Daoy (cell line): ENCODE results near the gene CPT1A. TPM values are rescaled to one million over a fixed set of nuclear protein-coding genes. Genes with fewer than 3 reads are reported as not detected.
"Not testable (repeated sequence)": the region's sequence is repeated elsewhere in the genome, so short reads cannot be mapped to it uniquely, and the experiment has no call there.

ENCODE experiments used
- DNase-seq: peaks from one replicate; pipeline ENCODE4 v3.0.0-alpha.2; 2015; ENCODE audit warnings: low read depth
- total RNA-seq: library from RNA; depleted of rRNA; stranded (reverse); fragments of >200 nt; shearing (Covaris generic); gene quantifications from 2 replicates; pipeline ENCODE4 v1.2.3, GENCODE V29; 2014; rRNA removed

The CPT1A gene
- 12.4 and 16.5 TPM in 2 replicates for total RNA-seq

DNA sequence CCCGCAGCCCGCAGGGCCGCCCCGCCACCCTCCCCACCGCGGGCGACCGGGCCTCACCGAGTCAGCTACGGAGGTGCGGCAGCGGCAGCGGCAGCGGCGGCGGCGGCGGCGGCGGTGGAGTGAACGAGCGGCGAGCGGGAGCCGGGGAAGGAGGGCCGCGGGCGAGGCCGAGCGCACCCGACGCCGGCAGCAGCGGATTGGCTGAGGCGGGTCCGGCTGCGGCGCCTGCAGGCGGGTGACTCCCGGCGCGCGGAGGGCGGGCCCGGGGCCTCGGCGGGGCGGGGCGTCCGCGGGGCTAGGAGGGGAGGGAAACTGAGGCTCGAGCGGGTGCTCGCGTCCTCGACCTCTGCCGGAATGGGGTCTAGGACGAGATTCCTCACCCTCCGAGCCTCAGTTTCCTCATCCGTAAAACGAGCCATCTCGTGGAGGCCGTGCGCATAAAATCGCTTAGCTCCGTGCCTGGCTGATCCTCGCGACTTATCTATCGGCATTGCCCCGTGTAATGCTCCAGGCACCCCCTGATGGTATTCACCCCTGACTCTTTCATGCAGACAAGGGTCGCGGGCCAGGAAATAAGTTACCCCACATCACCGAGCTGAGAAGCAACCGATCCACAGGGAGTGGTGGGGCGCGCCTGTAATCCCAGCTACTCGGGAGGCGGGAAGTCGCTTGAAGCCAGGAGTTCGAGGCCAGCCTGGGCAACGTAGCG lies at the start of gene CPT1A:
CPT1A (minus strand) TSS at position 199 of the 709 bp plus-strand sequence. CDS start 26,442 bp downstream, outside the sequence.
- DNase-seq: peak; percentile 88

DNA sequence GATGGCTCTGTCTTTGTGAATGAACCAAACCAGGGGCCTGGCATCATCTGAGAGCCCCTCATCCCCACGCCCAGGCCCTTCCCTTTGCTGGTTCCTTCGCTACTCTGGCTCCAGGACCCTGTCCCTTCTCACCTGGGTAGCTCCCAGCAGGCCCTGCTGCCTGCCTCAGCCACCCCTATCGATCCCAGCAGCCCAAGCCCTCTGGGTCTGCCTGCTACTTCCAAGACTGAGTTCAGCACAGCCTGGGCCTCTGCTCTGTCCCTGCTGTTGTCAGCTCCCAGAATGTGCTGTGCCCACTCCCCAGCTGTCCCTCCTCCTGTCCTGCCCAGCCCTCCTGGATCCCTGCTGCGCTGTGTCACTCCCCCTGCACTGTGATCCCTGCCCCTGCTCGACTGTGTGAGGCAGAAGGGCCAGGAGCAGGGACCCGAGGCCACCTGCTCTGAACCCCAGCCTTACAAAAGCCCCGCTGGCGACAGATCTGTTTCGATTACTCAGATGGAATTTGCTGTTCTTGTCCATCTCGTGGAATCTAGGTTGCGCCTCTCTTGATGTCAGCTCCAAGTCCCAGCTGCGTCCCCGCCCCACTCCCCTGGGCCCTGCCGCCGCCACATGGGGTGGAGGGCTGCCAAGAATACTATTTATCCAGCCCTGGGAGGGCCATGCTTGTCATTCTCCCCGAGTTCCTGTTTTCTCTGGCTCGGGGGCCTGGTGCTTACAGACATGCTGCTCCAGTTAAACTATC lies 48.9 kb upstream of the CPT1A start:
- peak; percentile 88 for DNase-seq

DNA sequence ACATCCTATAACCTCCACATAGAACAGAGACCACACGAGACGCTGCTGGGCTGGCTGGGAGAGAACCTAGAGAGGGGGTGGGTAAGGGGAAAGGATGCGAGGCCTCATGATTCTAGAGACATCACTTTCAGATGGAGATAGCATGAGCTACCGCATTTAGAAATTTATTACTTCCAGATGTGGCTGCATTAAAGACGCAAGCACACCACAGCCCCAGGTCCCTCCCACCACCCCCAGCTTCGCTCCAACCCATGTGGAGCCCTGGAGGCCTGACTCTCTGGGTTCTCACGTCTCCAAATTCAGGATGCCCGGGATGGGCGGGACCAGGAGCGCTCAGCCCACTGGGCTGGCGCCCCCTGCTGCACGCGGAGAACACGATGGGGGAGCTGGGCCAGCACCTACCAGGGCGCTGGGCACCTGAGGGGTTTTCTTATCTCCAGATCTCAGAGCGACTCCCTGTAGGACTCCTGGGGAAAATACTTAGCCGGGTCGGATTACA lies 48.3 kb upstream of the CPT1A start:
- peak; percentile 23 for DNase-seq

DNA sequence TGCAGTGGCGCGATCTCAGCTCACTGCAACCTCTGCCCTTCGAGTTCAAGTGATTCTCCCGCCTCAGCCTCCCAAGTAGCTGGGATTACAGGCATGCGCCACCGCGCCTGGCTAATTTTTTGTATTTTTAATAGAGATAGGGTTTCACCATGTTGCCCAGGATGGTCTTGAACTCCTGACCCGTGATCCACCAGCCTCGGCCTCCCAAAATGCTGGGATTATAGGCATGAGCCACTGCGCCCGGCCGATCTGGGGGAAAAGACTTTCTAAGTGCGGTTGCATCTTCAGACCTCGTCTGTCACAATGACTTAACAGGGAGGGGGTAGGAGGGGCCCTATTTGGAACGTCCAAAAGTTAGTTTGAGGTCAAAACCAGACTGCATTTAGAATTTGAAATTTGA lies 43.1 kb upstream of the CPT1A start:
- not testable (repeated sequence) for DNase-seq

DNA sequence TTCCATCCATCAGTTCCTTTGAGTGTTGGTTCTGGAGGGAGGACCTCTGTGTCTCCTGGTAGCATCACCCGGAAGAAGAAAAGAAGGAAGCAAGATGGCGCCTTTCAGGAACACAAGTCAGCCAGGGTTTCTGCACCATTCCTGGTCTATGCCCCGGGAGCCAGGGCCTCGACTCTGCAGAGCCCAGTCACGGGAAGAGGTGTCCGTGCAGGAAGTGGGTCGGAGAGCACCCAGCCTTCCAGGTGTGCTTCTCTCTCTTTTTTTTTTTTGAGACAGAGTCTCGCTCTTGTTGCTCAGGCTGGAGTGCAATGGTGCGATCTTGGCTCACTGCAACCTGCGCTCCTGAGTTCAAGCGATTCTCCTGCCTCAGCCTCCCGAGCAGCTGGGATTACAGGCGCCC lies 40.7 kb upstream of the CPT1A start:
- DNase-seq: no peak

DNA sequence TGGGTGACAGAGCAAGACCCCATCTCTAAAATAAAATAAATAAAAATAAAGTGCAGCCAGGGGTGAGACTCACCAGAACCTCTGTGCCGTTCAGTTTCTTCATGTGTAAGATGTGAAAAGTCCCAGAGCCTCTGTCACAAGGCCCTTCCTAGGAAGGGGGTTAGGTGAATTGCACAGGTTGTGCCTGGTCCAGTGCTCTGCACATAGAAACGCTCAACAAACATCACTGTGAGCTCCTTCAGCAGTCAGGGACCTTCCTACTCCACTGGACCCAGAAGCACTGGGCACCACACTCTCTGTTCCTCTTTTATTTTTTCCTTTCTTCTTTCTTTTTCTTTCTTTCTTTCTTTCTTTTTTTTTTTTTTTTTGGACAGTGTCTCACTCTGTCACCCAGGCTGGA lies 39.6 kb upstream of the CPT1A start:
- no peak for DNase-seq

DNA sequence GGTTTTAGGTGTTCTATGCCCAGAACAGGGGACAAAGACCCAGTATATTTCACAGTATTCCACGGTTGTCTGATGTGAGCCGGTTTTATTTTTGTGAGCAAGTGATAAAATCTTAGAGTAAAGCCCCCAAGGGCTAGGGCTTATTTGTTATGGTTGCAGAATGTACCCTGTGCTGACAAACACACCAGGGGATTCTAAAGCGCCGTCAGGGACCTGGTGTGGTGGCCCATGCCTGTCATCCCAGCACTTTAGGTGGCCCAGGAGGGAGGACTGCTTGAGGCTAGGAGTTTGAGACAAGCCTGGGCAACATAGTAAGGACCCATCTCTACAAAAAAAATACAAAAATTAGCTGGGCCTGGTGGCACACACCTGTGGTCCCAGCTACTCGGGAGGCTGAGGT lies 39.1 kb upstream of the CPT1A start:
- no peak for DNase-seq

DNA sequence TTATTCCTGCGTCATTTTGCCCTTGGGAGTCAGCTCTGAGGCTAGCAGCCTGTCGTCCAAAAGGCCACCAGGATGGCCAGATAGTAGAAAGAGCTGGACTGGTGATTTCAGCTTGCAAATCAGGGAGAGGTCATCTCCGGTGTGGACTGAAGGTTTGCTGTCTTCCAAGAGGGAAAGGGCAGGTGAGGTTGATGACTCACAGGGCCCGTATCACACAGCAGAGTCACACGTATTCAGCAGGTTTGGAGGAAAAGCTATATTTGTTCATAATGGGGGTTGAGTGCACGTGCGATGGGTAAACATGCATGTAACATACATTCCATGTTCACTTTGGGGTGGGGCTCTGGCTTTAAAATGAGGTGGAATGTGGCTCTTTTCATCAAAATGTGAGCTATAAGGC lies 36.3 kb upstream of the CPT1A start:
- DNase-seq: no peak

DNA sequence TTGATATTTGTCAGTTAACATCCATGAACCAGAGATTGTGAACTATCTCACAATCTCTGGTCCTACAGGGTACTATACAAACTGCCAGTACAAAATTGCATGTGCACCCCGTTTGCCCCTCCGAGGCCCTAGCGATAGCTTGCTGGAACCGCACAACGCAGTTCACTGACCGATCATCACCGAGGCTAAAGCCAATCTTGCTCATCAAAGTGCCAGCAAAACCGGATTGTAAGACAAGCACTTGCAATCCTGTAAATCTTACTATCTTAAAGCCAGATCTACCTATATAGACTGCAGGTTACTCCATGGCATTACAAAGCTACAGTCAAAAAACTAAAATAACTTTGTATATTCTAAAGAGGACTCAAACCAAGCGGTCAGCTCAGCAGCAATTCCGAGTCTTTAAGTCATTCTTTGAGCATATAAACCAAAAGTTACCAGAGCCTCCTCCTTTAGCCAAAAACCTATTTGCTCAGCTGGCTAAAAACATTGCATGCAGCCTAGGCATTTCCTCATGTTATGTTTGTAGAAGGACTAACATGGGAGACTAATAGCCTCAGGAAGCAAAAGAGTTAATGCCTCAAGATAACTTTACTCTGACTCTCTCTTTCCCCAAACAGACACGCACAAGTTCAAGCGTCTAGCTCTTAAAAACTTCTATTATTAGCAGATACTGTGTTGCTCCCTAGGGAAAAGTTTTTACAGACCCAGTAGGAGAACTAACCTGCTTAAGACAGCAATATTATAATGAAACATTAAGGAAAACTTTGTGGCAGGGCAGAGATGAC lies 30.7 kb upstream of the CPT1A start:
- peak; percentile 28 for DNase-seq

DNA sequence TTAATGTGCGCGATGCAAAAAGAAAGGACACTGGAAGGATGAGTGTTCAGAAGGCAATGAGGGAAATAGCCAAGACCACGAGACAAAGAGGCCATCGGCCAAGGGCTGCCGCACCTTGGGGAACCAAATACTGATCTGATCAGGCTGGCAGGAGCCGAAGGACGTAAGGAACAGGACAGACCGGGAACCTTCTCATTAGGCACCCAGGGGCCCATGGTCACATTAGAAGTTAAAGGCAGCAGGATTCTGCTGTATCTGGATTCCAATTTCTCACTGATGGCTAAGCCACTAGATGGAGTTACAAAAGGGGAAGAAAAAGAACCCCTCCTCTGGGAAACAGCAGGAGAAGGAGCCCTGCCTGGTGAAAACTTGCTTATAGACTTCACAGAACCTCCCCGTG lies 28.8 kb upstream of the CPT1A start:
- DNase-seq: peak; percentile 11

DNA sequence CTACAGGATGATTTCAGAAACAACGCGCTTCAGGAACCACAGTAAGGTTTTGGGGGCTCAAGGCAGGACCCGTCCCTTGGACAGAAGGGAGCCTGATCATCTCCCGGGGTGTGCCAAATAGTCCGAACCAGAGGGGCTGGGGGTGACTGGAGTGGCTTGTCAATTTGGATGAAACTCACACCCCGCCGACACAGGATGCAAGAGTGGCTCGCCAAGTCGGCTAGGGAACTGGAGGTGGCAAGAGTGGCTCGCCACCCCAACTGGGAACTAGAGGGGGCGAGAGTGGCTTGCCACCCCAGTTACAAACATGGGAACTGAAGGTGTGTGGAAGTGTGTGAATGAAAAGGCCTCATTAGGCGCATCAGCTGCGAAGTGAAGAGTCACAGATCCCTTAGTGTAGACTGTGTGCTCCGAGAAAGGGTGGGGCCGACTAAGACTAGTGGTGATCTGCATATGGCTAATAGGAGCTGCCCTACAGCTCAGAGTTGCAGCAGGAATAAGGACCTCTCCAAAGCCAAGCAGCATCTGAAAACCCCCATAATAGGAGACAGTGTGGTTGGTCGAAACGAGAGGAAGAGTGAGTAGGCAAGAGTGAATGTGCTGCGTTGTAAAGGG lies 26.6 kb upstream of the CPT1A start:
- no peak for DNase-seq

DNA sequence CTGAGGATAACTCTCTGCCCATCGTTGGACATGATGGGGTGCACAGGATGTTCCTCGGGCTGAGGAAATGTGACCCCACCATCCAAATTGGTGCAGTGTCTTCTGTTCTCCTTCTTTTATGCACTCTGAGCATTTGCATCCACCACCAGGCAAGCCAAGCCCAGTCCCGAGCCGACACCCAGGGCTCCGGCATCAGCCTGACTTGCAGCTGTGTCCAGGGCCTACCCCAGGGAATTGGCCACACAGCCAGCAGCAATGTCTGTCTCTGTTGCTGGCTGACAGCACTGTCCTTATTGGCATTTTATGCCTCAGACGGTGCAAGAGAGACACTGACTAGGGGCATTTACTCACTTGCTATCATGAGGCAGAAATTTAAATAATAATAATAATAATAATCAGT lies 25.4 kb upstream of the CPT1A start:
- no peak for DNase-seq

DNA sequence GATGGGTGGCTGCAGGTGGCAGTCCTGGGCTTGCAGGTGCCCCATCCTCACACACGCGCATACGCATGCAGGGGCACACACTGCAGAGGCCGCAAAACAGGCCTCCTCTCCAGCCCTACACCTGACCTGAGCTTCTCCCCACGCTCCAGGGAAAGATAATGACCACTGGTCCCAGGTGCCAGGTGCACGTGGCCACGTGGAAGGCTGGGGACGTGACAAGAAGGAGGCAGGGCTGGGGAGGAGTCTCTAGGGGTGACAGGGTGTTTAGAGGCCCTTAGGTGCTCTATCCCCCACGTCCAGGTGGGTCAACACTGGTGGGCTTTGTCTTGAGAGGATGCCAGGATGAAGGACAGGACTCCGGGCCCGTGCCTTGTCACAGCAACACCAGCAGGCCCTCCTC lies 23.5 kb upstream of the CPT1A start:
- no peak for DNase-seq

DNA sequence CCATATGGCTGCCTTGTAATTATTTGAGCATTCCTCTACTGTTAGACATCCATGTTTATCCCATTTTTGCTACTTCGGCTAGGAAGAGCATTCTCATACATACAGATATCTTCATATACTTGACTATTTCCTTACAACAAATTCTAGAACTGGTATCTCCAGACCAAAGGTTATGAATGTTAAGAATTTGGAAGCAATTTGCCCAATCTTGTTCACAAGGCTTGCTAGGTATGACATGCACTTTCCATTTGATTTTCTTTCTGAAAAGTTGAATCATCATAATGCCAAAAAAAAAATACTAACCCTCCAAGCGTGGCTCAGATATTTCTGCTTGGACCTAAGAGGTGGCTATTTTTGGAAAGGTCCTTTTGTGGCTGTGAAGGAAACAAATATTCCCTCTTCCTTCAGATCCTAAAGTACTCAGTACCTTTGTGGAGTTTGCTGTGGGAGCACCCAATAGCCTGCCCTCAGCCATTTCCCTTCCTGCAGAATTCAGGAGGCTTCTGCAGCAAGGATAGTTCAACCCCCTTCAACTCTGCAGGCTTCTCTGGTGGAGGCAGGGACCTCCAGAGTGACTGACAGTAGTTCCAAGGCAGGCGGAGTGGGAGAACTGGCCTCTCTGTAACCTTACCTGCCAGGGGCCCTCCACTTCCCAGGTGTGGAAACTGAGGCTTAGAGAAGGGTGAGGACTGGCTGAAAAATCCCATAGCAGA lies 22.0 kb upstream of the CPT1A start:
- no peak for DNase-seq

DNA sequence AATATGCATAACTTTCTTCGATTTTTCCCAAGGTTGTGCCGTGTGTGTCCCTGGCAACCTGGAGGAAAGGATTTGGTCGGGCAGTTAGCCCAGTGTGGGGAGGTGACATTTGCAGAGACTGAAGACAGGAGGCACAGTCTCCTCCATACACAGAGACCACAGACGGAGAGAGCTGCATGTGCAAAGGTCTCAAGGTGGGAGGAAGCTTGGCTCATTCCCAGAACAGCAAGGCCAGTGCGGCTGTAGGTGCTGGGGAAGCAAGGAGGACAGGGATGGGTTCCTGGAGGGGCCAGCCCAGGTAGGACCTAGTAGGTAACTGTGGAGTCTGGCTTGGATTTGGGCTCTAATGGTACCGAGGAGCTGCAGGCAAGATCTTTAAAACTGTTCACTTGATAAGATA lies 20.7 kb upstream of the CPT1A start:
- no peak for DNase-seq

DNA sequence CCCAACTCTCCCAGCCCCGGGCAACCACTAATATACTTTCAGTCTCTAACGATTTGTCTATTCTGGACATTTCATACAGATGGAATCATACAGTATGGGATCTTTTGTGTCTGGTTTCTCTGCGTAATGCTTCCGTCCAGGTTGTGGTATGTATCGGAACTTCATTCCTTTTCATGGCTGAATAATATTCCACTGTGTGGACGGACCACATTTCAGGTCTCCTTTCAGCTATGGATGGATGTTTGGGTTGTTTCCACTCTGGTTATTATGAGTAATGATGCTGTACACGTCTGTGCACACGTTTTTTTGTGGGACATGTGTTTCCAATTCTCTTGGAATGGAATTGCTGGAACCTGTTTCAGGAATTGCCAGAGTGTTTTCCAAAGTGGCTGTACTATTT lies 17.4 kb upstream of the CPT1A start:
- DNase-seq: no peak

DNA sequence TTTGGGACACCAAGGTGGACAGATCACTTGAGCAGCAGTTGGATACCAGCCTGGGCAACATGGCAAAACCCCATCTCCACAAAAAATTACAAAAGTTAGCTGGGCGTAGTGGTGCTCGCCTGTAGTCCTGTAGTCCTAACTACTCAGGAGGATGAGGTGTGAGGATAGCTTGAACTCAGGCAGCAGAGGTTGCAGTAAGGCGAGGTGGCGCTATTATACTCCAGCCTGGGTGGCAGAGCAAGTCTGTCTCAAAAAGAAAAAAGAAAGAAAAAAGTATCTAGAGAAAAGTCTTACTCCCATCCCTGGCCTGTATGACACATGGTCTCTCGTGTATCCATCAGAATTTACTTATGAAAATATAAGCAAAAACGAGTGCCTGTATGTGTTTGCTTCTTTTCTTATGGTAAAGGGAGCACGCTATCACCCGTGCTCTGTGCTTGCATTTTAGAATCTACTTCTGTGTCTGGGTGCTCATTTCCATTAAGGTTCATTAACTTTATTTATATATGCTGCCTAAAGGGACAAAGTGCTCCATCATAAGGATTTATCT lies 15.4 kb upstream of the CPT1A start:
- no peak for DNase-seq

DNA sequence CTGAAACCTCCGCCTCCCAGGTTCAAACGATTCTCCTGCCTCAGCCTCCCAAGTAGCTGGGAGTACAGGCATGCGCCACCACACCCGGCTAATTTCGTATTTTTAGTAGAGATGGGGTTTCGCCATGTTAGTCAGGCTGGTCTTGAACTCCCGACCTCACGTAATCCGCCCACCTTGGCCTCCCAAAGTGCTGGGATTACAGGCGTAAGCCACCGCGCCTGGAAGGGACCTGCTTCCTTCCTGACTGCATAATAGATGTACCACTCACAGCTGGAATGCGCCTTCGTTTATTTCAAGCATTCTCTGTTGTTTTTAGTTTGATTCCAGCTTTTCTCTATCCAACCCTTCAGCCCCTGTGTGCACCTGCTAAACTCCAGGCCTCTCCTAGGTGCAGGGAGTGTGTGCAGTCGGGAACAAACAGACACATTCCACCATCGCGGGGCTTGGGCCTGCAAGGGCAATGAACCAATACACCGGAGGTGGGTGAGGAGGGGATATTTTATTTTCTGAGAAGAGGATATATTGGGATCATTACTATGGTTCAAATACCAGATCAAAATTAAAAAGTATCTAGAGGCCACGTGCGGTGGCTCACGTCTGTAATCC lies 14.8 kb upstream of the CPT1A start:
- DNase-seq: not testable (repeated sequence)

DNA sequence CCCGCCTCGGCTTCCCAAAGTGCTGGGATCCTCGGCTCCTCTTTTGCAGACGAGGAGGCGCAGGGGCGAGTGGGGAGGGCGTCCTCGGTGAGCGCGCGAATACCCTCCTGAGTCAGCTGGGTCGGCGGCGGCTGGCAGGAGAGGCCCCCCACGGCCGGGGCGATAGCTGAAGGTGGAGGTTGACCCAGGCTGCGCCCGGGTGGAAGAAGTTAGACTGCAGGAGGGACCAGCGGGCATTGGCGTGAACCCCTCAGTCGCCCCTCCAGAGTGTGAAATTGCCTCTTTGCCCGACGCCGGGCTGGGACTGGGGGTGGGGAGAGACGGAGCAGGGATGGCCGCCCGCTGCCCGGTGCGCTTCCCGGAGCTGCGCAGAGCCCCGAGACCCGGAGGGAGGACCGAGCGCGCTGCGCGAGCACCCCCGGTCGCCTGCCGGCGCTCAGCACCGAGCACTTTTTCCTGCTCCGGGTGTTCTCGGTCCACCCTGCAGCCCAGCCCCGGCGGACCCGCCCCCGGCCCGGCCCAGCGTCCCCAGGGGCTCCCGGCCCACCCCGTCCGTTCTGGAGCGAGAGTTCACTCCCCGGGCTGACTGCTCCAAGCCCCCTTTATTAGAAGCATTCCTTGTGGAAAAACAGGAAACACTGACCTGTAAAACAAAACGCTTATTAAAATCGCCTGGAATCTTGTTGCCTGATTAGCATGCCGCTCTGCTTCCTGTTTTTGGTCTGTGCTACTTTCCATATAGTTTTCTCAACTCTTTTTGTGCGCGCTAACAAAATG lies 13.7 kb upstream of the CPT1A start:
- DNase-seq: peak; percentile 37
